ENCODE data around the gene ZNF606.

The ZNF606 gene

GRCh38 chr19:57947419-57948134 is 55.0 kb downstream of the ZNF606 start, which contains the start of gene ZNF256:
TSS of gene ZNF256 (minus strand) at chr19:57947706. CDS start at chr19:57947474, 232 bp downstream.
- peaks cover 56% of the 10 kb centered on the region; the same call in 1 of the 2 replicates for H3K9me3 ChIP-seq (ENCODE audit: control insufficient read depth, insufficient read depth, low read length)
- H3K79me2 ChIP-seq (ENCODE audit: control insufficient read depth, low read length): no peaks in the 10 kb centered on the region; the same call in 1 of the 2 replicates
- no peak within 1 kb of the TSS for H3K27ac ChIP-seq (ENCODE audit: low read depth, low read length)
- H3K9me2 ChIP-seq (replicated peaks; ENCODE audit: control insufficient read depth, low read length): no peaks in the 10 kb centered on the region
- H3K4me1 ChIP-seq (ENCODE audit: control insufficient read depth, low read length): peaks cover 6% of the 10 kb centered on the region; the same call in 1 of the 2 replicates
- H4K20me1 ChIP-seq (ENCODE audit: control insufficient read depth, insufficient read depth, low read depth, low read length): no peaks in the 10 kb centered on the region
- peak within 1 kb of the TSS; percentile 78 for H3K4me3 ChIP-seq (ENCODE audit: low read length)
- no peaks in the 10 kb centered on the region; the same call in 1 of the 2 replicates for H3K36me3 ChIP-seq (ENCODE audit: control insufficient read depth, low read length)
- no peaks in the 10 kb centered on the region for H3F3A ChIP-seq (ENCODE audit: control insufficient read depth, insufficient read depth)
- H3K4me2 ChIP-seq (ENCODE audit: low read length): peak within 1 kb of the TSS; percentile 64
- TF ChIP-seq CTCF (IDR thresholded peaks at IDR 0.05; ENCODE audit: low read depth, low read length, poor library complexity, severe bottlenecking) (peak; percentile 35), EZH2phosphoT487 (IDR thresholded peaks at IDR 0.05; ENCODE audit: borderline replicate concordance, low read length) (no peak)
- no peaks in the 10 kb centered on the region for H3K27me3 ChIP-seq (ENCODE audit: control insufficient read depth, low read length)

- H3K4me2 ChIP-seq (ENCODE audit: low read length): peak overlapping the region; percentile 64
- H3K4me1 ChIP-seq (ENCODE audit: control insufficient read depth, low read length): peaks cover 6% of the 10 kb centered on the region; the same call in 1 of the 2 replicates
- H3K27me3 ChIP-seq (ENCODE audit: control insufficient read depth, low read length): no peaks in the 10 kb centered on the region
- peak overlapping the region; percentile 78 for H3K4me3 ChIP-seq (ENCODE audit: low read length)
- H3K79me2 ChIP-seq (ENCODE audit: control insufficient read depth, low read length): no peaks in the 10 kb centered on the region; the same call in 1 of the 2 replicates
- no peak for TF ChIP-seq EZH2phosphoT487 (IDR thresholded peaks at IDR 0.05; ENCODE audit: borderline replicate concordance, low read length)
- TF ChIP-seq CTCF (IDR thresholded peaks at IDR 0.05; ENCODE audit: low read depth, low read length, poor library complexity, severe bottlenecking): no peak
- no peaks in the 10 kb centered on the region for H3F3A ChIP-seq (ENCODE audit: control insufficient read depth, insufficient read depth)
- H4K20me1 ChIP-seq (ENCODE audit: control insufficient read depth, insufficient read depth, low read depth, low read length): no peaks in the 10 kb centered on the region
- no peak overlapping the region for H3K27ac ChIP-seq (ENCODE audit: low read depth, low read length)
- no peaks in the 10 kb centered on the region for H3K9me2 ChIP-seq (replicated peaks; ENCODE audit: control insufficient read depth, low read length)
- H3K36me3 ChIP-seq (ENCODE audit: control insufficient read depth, low read length): peaks cover 3% of the 10 kb centered on the region
- peaks cover 57% of the 10 kb centered on the region; the same call in 1 of the 2 replicates for H3K9me3 ChIP-seq (ENCODE audit: control insufficient read depth, insufficient read depth, low read length)
These were observed 55.6 kb downstream of the ZNF606 start for GRCh38 chr19:57947088-57947418.

GRCh38 chr19:57946316-57946715 is 56.3 kb downstream of the ZNF606 start:
- Histone ChIP-seq H3K4me3 (ENCODE audit: low read length) (peak overlapping the region; percentile 78), H3K79me2 (ENCODE audit: control insufficient read depth, low read length) (no peaks in the 10 kb centered on the region; the same call in 1 of the 2 replicates), H3K4me2 (ENCODE audit: low read length) (peak overlapping the region; percentile 64)

More at GRCh38 chr19:57946316-57946715, 56.3 kb downstream of the ZNF606 start:
- H3K27me3 ChIP-seq (ENCODE audit: control insufficient read depth, low read length): no peaks in the 10 kb centered on the region
- H3F3A ChIP-seq (ENCODE audit: control insufficient read depth, insufficient read depth): no peaks in the 10 kb centered on the region
- H3K9me2 ChIP-seq (replicated peaks; ENCODE audit: control insufficient read depth, low read length): no peaks in the 10 kb centered on the region
- TF ChIP-seq CTCF (IDR thresholded peaks at IDR 0.05; ENCODE audit: low read depth, low read length, poor library complexity, severe bottlenecking): no peak
- TF ChIP-seq EZH2phosphoT487 (IDR thresholded peaks at IDR 0.05; ENCODE audit: borderline replicate concordance, low read length): no peak
- peaks cover 10% of the 10 kb centered on the region for H3K36me3 ChIP-seq (ENCODE audit: control insufficient read depth, low read length)
- peaks cover 64% of the 10 kb centered on the region; the same call in 1 of the 2 replicates for H3K9me3 ChIP-seq (ENCODE audit: control insufficient read depth, insufficient read depth, low read length)
- no peak overlapping the region for H3K27ac ChIP-seq (ENCODE audit: low read depth, low read length)
- H4K20me1 ChIP-seq (ENCODE audit: control insufficient read depth, insufficient read depth, low read depth, low read length): no peaks in the 10 kb centered on the region
- H3K4me1 ChIP-seq (ENCODE audit: control insufficient read depth, low read length): peaks cover 6% of the 10 kb centered on the region; the same call in 1 of the 2 replicates
